ENCODE data around the gene GATB. TPM values are rescaled to one million over a fixed set of nuclear protein-coding genes. Genes with fewer than 3 reads are reported as not detected.
A peak's percentile ranks its signal among the peaks of the same experiment; 100 is the strongest.

Gene GATB
- polyA plus RNA-seq, 3 donors: 5.5 to 12.2 (median 9.0) TPM

DNA sequence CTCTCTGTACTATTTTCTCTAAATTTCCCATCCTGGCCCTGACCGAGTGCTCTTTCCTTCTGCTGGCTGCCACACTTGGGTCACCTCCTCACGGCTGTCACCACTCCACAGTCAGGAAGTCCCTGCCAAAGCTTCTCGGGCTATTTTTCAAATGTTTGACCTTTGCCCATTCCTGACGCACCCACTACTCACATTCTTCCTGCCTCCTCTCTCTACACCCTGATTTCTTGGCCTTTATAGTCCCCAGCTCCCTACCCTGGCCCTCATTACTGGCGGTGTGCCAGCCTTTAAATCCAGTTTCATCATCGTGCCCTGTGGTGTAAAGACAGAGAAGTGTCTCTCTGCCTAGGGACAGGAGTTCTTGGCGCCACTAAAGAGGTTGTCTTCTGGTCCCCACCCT is 46.4 kb upstream of the GATB start:
- H4K20me1 ChIP-seq (ENCODE audit: insufficient read depth, low read length): no peaks in the 10 kb centered on the region
- H3K9me3 ChIP-seq (replicated peaks in 1 of 2; ENCODE audit: control insufficient read depth in 1 of 2, insufficient read depth in 1 of 2, low read length in 2 of 2): no peaks in the 10 kb centered on the region
- no peaks in the 10 kb centered on the region for H3K36me3 ChIP-seq (replicated peaks in 1 of 2; ENCODE audit: control insufficient read depth in 1 of 2, insufficient read depth in 2 of 2, low read length in 2 of 2)
- DNase-seq: no peak
- H3K79me2 ChIP-seq (ENCODE audit: insufficient read depth, low read length): no peaks in the 10 kb centered on the region
- H3K9me3 Mint-ChIP-seq: peaks cover 0 to 7% (median 2%) of the 10 kb centered on the region in 7 donors
- H3K4me1 ChIP-seq (ENCODE audit: control insufficient read depth in 1 of 2, insufficient read depth in 2 of 2, low read length in 2 of 2): no peaks in the 10 kb centered on the region
- 71% methylated on average over 3 of the region's 7 CpGs for WGBS (ENCODE audit: insufficient coverage)
- peak overlapping the region in 1 of 2 donors; percentile 10 for H3K4me3 Mint-ChIP-seq
- H3K27me3 Mint-ChIP-seq (ENCODE audit: low read depth in 3 of 3): peaks cover 2 to 7% (median 3%) of the 10 kb centered on the region in 3 donors
- no peak overlapping the region for H2AFZ ChIP-seq (ENCODE audit: insufficient read depth, low read depth, low read length, poor library complexity, severe bottlenecking)
- TF ChIP-seq, protein P1, sequence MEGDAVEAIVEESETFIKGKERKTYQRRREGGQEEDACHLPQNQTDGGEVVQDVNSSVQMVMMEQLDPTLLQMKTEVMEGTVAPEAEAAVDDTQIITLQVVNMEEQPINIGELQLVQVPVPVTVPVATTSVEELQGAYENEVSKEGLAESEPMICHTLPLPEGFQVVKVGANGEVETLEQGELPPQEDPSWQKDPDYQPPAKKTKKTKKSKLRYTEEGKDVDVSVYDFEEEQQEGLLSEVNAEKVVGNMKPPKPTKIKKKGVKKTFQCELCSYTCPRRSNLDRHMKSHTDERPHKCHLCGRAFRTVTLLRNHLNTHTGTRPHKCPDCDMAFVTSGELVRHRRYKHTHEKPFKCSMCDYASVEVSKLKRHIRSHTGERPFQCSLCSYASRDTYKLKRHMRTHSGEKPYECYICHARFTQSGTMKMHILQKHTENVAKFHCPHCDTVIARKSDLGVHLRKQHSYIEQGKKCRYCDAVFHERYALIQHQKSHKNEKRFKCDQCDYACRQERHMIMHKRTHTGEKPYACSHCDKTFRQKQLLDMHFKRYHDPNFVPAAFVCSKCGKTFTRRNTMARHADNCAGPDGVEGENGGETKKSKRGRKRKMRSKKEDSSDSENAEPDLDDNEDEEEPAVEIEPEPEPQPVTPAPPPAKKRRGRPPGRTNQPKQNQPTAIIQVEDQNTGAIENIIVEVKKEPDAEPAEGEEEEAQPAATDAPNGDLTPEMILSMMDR (IDR thresholded peaks at IDR 0.05): no peak
- no peak overlapping the region for H3K9ac ChIP-seq (ENCODE audit: insufficient read depth, low read length, poor library complexity, severe bottlenecking)
- no peaks in the 10 kb centered on the region for H3K36me3 Mint-ChIP-seq
- intact Hi-C loops (cut with micrococcal nuclease): no loop called here
- no peak overlapping the region for H3K4me2 ChIP-seq (replicated peaks; ENCODE audit: extremely low read depth, low read length, poor library complexity, severe bottlenecking)
- no peak overlapping the region for H3K27ac ChIP-seq (ENCODE audit: low read depth in 1 of 2, low read length in 2 of 2)
- no peak overlapping the region for H3K4me3 ChIP-seq (replicated peaks in 1 of 3; ENCODE audit: low read depth in 2 of 3, low read length in 3 of 3)
- H3K4me1 Mint-ChIP-seq: no peaks in the 10 kb centered on the region
- H3K27ac Mint-ChIP-seq: no peak overlapping the region
- no peaks in the 10 kb centered on the region for H3K27me3 ChIP-seq (ENCODE audit: control insufficient read depth in 2 of 2, insufficient read depth in 2 of 2, low read length in 2 of 2)

DNA sequence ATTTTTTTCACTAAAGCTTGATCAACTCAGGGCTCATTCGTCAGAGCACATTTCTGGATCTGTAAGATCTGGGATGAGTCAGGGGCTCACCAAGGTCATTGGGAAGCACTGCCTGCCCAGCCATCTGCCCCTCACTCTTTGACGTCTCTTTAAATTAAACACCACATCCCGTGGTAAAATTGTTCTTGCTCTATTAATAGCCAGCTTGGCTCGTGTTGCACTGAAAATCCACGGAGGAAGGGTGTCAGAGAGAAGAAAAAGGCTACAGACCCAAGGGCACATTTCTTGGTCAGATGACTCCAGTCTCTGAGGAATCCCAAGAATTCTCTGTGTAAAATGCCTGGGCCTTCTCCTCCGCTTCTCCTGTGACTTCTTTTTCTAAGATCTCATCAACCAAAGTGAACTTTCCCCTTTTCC is 45.7 kb upstream of the GATB start:
- no peak overlapping the region for H3K4me3 Mint-ChIP-seq
- H3K4me1 ChIP-seq (ENCODE audit: control insufficient read depth in 1 of 2, insufficient read depth in 2 of 2, low read length in 2 of 2): no peaks in the 10 kb centered on the region
- H3K36me3 Mint-ChIP-seq: no peaks in the 10 kb centered on the region
- no peaks in the 10 kb centered on the region for H4K20me1 ChIP-seq (ENCODE audit: insufficient read depth, low read length)
- no peaks in the 10 kb centered on the region for H3K27me3 ChIP-seq (ENCODE audit: control insufficient read depth in 2 of 2, insufficient read depth in 2 of 2, low read length in 2 of 2)
- no peaks in the 10 kb centered on the region for H3K9me3 ChIP-seq (replicated peaks in 1 of 2; ENCODE audit: control insufficient read depth in 1 of 2, insufficient read depth in 1 of 2, low read length in 2 of 2)
- no peak overlapping the region for H3K27ac ChIP-seq (ENCODE audit: low read depth in 1 of 2, low read length in 2 of 2)
- no peak overlapping the region for H3K4me2 ChIP-seq (replicated peaks; ENCODE audit: extremely low read depth, low read length, poor library complexity, severe bottlenecking)
- H3K27me3 Mint-ChIP-seq (ENCODE audit: low read depth in 3 of 3): peaks cover 2 to 6% (median 3%) of the 10 kb centered on the region in 3 donors
- no peaks in the 10 kb centered on the region for H3K4me1 Mint-ChIP-seq
- TF ChIP-seq, protein P1 (IDR thresholded peaks at IDR 0.05): no peak
- DNase-seq: no peak
- H3K36me3 ChIP-seq (replicated peaks in 1 of 2; ENCODE audit: control insufficient read depth in 1 of 2, insufficient read depth in 2 of 2, low read length in 2 of 2): no peaks in the 10 kb centered on the region
- no peak overlapping the region for H2AFZ ChIP-seq (ENCODE audit: insufficient read depth, low read depth, low read length, poor library complexity, severe bottlenecking)
- peaks cover 0 to 7% (median 1%) of the 10 kb centered on the region in 7 donors for H3K9me3 Mint-ChIP-seq
- no peak overlapping the region for H3K9ac ChIP-seq (ENCODE audit: insufficient read depth, low read length, poor library complexity, severe bottlenecking)
- no peak overlapping the region for H3K4me3 ChIP-seq (replicated peaks in 1 of 3; ENCODE audit: low read depth in 2 of 3, low read length in 3 of 3)
- 60% methylated on average over 1 of the region's 6 CpGs for WGBS (ENCODE audit: insufficient coverage)
- no peak overlapping the region for H3K27ac Mint-ChIP-seq
- intact Hi-C loops (cut with micrococcal nuclease): no loop called here
- H3K79me2 ChIP-seq (ENCODE audit: insufficient read depth, low read length): no peaks in the 10 kb centered on the region

Measured in CD14-positive monocyte (primary cell).